GM18505 (cell line): ENCODE measurements around the gene FGG.
"Not testable (repeated sequence)": the region's sequence is repeated elsewhere in the genome, so short reads cannot be mapped to it uniquely, and the experiment has no call there.

Experiments
- ATAC-seq: cut with Tn5 transposase; IDR thresholded peaks from one replicate; pipeline ENCODE4 v1.9.1; 2021; ENCODE audit not compliant: unreplicated experiment
- POLR2A ChIP-seq: IDR thresholded peaks from 4 replicates; pipeline ENCODE4 v1.6.1; 2011; ENCODE audit warnings: borderline replicate concordance; ENCODE audit not compliant: insufficient read depth, insufficient read length; ENCODE audit errors: extremely low read depth

Gene FGG

GRCh38 chr4:154604696-154605200, 7.7 kb downstream of the FGG start:
- no peak for ATAC-seq
- TF ChIP-seq POLR2A = no peak

GRCh38 chr4:154603033-154603943, 9.2 kb downstream of the FGG start:
- ATAC-seq = no peak
- TF ChIP-seq POLR2A = no peak

- no peak for TF ChIP-seq POLR2A
- no peak for ATAC-seq
Measured at GRCh38 chr4:154602404-154603020, 9.9 kb downstream of the FGG start.

- no peak for ATAC-seq
- no peak for TF ChIP-seq POLR2A
Measured at GRCh38 chr4:154597798-154598774, 14.4 kb downstream of the FGG start.

- ATAC-seq = not testable (repeated sequence)
Measured at GRCh38 chr4:154597281-154597680, 15.2 kb downstream of the FGG start.

- no peak for TF ChIP-seq POLR2A
Measured at GRCh38 chr4:154595807-154596206, 16.6 kb downstream of the FGG start.

GRCh38 chr4:154594343-154594742, 18.1 kb downstream of the FGG start:
- ATAC-seq = not testable (repeated sequence)

More at GRCh38 chr4:154595807-154596206, 16.6 kb downstream of the FGG start:
- ATAC-seq = no peak

- ATAC-seq = no peak
- TF ChIP-seq POLR2A = no peak
Measured at GRCh38 chr4:154593868-154594267, 18.6 kb downstream of the FGG start.

- no peak for TF ChIP-seq POLR2A
- no peak for ATAC-seq
Measured at GRCh38 chr4:154591890-154592289, 20.6 kb downstream of the FGG start.

GRCh38 chr4:154590329-154591006, 22.0 kb downstream of the FGG start, which contains the start of gene FGA:
Gene FGA, minus strand, starts transcription at chr4:154590742. Its CDS starts 55 bp downstream, at chr4:154590687.
- no peak for TF ChIP-seq POLR2A
- no peak for ATAC-seq

- no peak for TF ChIP-seq POLR2A
- no peak for ATAC-seq
Measured at GRCh38 chr4:154589296-154590197, 22.9 kb downstream of the FGG start.

- TF ChIP-seq POLR2A = no peak
- ATAC-seq = no peak
Measured at GRCh38 chr4:154588198-154588597, 24.3 kb downstream of the FGG start.
